GM23338 (cell line): Measurements from ENCODE around the gene UBASH3B. TPM values are rescaled to one million over a fixed set of nuclear protein-coding genes. Genes with fewer than 3 reads are reported as not detected.

Experiments
- ATAC-seq: fragments of 200-7000 bp; cut with Tn5 transposase; 3 replicates; pipeline ENCODE4 v1.9.1; 2020
- DNase-seq: peaks from one replicate; pipeline ENCODE4 v3.0.0-alpha.2; 2015; ENCODE audit warnings: low spot score
- H2AFZ ChIP-seq: fragments of 200-600 bp; sonication (generic); 2 replicates; pipeline ENCODE4 v1.8.0; 2016; ENCODE audit warnings: antibody characterized with exemption, mild to moderate bottlenecking, moderate library complexity
- H3F3A ChIP-seq: fragments of 200-600 bp; sonication (generic); replicated peaks from 2 replicates; pipeline ENCODE4 v1.8.0; 2017; ENCODE audit warnings: antibody characterized with exemption, mixed run types, low read depth
- H3K27ac ChIP-seq: fragments of 200-600 bp; sonication (generic); 2 replicates; pipeline ENCODE4 v1.6.1; 2016; ENCODE audit warnings: low read depth
- H3K27me3 ChIP-seq: fragments of 200-600 bp; sonication (generic); 2 replicates; pipeline ENCODE4 v1.8.0; 2016; ENCODE audit warnings: mild to moderate bottlenecking, mixed run types, moderate library complexity; ENCODE audit not compliant: insufficient read depth
- H3K36me3 ChIP-seq: fragments of 200-600 bp; sonication (generic); 2 replicates; pipeline ENCODE4 v1.8.0; 2016; ENCODE audit warnings: mild to moderate bottlenecking; ENCODE audit not compliant: insufficient read depth
- H3K4me1 ChIP-seq: fragments of 200-600 bp; sonication (generic); 2 replicates; pipeline ENCODE4 v1.8.0; 2016; ENCODE audit warnings: mild to moderate bottlenecking, moderate library complexity; ENCODE audit not compliant: insufficient read depth
- H3K4me2 ChIP-seq: fragments of 200-600 bp; sonication (generic); 2 replicates; pipeline ENCODE4 v1.7.1; 2017; ENCODE audit warnings: mixed run types
- H3K4me3 ChIP-seq: fragments of 200-600 bp; sonication (generic); 2 replicates; pipeline ENCODE4 v1.6.1; 2016; ENCODE audit warnings: mixed run types
- H3K79me2 ChIP-seq: fragments of 200-600 bp; sonication (generic); replicated peaks from 2 replicates; pipeline ENCODE4 v1.8.0; 2017; ENCODE audit warnings: mild to moderate bottlenecking; ENCODE audit not compliant: insufficient read depth
- H3K9me2 ChIP-seq: fragments of 200-600 bp; sonication (generic); 2 replicates; pipeline ENCODE4 v1.8.0; 2017; ENCODE audit not compliant: insufficient read depth
- H4K20me1 ChIP-seq: fragments of 200-600 bp; sonication (generic); replicated peaks from 2 replicates; pipeline ENCODE4 v1.8.0; 2017; ENCODE audit warnings: mild to moderate bottlenecking; ENCODE audit not compliant: insufficient read depth
- H3K27ac Mint-ChIP-seq: 2 replicates; pipeline ENCODE4 v1.8.0; 2020; ENCODE audit warnings: inconsistent platforms, mild to moderate bottlenecking, moderate library complexity, mixed read lengths
- H3K27me3 Mint-ChIP-seq: 3 replicates; pipeline ENCODE4 v1.8.0; 2022; ENCODE audit warnings: low read depth, mild to moderate bottlenecking, moderate library complexity, mixed read lengths, inconsistent platforms; ENCODE audit not compliant: insufficient read depth, poor library complexity
- H3K36me3 Mint-ChIP-seq: 3 replicates; pipeline ENCODE4 v1.8.0; 2021; ENCODE audit warnings: low read depth, mild to moderate bottlenecking, inconsistent platforms, moderate library complexity, mixed read lengths
- H3K4me1 Mint-ChIP-seq: 3 replicates; pipeline ENCODE4 v1.8.0; 2020; ENCODE audit warnings: mild to moderate bottlenecking, inconsistent platforms, mixed read lengths
- H3K4me3 Mint-ChIP-seq: 3 replicates; pipeline ENCODE4 v1.8.0; 2021; ENCODE audit warnings: moderate library complexity, mild to moderate bottlenecking, inconsistent platforms, mixed read lengths
- H3K9me3 Mint-ChIP-seq: 3 replicates; pipeline ENCODE4 v1.8.0; 2020; ENCODE audit warnings: moderate library complexity, mild to moderate bottlenecking, inconsistent platforms, mixed read lengths
- CREB1 ChIP-seq: fragments of 250-450 bp; sonication (Bioruptor Pico); IDR thresholded peaks from 2 replicates; pipeline ENCODE4 v1.5.0; 2020; ENCODE audit warnings: low read depth, mild to moderate bottlenecking, moderate library complexity
- ETS1 ChIP-seq: IDR thresholded peaks from 2 replicates; pipeline ENCODE4 v1.6.1; 2016; ENCODE audit warnings: antibody characterized with exemption
- EZH2 ChIP-seq: fragments of 200-600 bp; sonication (generic); IDR thresholded peaks from one replicate; pipeline ENCODE4 v1.8.0; 2017; ENCODE audit warnings: antibody characterized with exemption, mild to moderate bottlenecking, low read depth; ENCODE audit not compliant: unreplicated experiment
- POLR2AphosphoS5 ChIP-seq: IDR thresholded peaks from 2 replicates; pipeline ENCODE4 v1.6.1; 2016; ENCODE audit warnings: antibody characterized with exemption, low read depth
- REST ChIP-seq: IDR thresholded peaks from one replicate; pipeline ENCODE4 v1.6.1; 2018; ENCODE audit warnings: antibody characterized with exemption; ENCODE audit not compliant: unreplicated experiment
- ZNF114 ChIP-seq: fragments of 250-450 bp; sonication (Bioruptor Pico); IDR thresholded peaks from 2 replicates; pipeline ENCODE4 v1.5.0; 2020; ENCODE audit warnings: mild to moderate bottlenecking, moderate library complexity
- ZNF331 ChIP-seq: fragments of 250-450 bp; sonication (Bioruptor Pico); IDR thresholded peaks from 2 replicates; pipeline ENCODE4 v1.5.0; 2020; ENCODE audit warnings: low read depth, mild to moderate bottlenecking, moderate library complexity
- ZNF462 ChIP-seq: fragments of 250-450 bp; sonication (Bioruptor Pico); IDR thresholded peaks from 2 replicates; pipeline ENCODE4 v1.5.0; 2020; ENCODE audit warnings: mild to moderate bottlenecking, moderate library complexity
- polyA plus RNA-seq: library from polyadenylated mRNA; unstranded; fragments of >200 nt; fragmentation: Nextera tagmentation; extraction: Ambion mirVana; gene quantifications from 2 replicates; pipeline ENCODE4 v1.2.1, GENCODE V29; 2016
- total RNA-seq: library from RNA; depleted of rRNA; stranded (reverse); fragments of >200 nt; shearing (Covaris generic); gene quantifications from 2 replicates; pipeline ENCODE4 v1.2.3, GENCODE V29; 2014
- TF ChIP-seq, protein P1 (sequence below), 2 experiments: fragments of 200-600 bp in 1 of 2; sonication (generic) in 1 of 2; conservative IDR thresholded peaks; 2 replicates each; pipeline versions ENCODE4 v1.5.1 to v1.6.1; 2016 to 2017; ENCODE audit warnings: antibody characterized with exemption in 2 of 2, low read depth in 2 of 2, mild to moderate bottlenecking in 2 of 2, moderate library complexity in 1 of 2

Gene UBASH3B
- total and polyA plus RNA-seq, 2 experiments from 2014 or later, result 2.1 to 12.0 TPM

- TF ChIP-seq ETS1, result no peak
- TF ChIP-seq POLR2AphosphoS5, result no peak
- TF ChIP-seq ZNF114 (CRISPR knock-in tag), result no peak
- TF ChIP-seq, protein P1, sequence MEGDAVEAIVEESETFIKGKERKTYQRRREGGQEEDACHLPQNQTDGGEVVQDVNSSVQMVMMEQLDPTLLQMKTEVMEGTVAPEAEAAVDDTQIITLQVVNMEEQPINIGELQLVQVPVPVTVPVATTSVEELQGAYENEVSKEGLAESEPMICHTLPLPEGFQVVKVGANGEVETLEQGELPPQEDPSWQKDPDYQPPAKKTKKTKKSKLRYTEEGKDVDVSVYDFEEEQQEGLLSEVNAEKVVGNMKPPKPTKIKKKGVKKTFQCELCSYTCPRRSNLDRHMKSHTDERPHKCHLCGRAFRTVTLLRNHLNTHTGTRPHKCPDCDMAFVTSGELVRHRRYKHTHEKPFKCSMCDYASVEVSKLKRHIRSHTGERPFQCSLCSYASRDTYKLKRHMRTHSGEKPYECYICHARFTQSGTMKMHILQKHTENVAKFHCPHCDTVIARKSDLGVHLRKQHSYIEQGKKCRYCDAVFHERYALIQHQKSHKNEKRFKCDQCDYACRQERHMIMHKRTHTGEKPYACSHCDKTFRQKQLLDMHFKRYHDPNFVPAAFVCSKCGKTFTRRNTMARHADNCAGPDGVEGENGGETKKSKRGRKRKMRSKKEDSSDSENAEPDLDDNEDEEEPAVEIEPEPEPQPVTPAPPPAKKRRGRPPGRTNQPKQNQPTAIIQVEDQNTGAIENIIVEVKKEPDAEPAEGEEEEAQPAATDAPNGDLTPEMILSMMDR (conservative IDR thresholded peaks at IDR 0.05; ENCODE audit: low read depth in 2 of 2), result no peak
Measured at GRCh38 chr11:122833846-122834464, 178.4 kb downstream of the UBASH3B start (continued).

GRCh38 chr11:122836916-122837315 is 181.4 kb downstream of the UBASH3B start:
- no peaks in the 10 kb centered on the region for H4K20me1 ChIP-seq
- no peak overlapping the region for H3K4me3 Mint-ChIP-seq
- peaks cover 4% of the 10 kb centered on the region for H3K9me2 ChIP-seq
- H3K79me2 ChIP-seq, result no peaks in the 10 kb centered on the region
- H3F3A ChIP-seq, result no peaks in the 10 kb centered on the region
- peaks cover 10% of the 10 kb centered on the region for H3K27me3 Mint-ChIP-seq
- no peak overlapping the region for H3K4me2 ChIP-seq
- H3K4me3 ChIP-seq, result no peak overlapping the region
- peaks cover 16% of the 10 kb centered on the region for H3K4me1 ChIP-seq
- no peak overlapping the region for H3K27ac Mint-ChIP-seq
- H3K36me3 ChIP-seq, result no peaks in the 10 kb centered on the region; the same call in 1 of the 2 replicates
- H3K9me3 Mint-ChIP-seq, result no peaks in the 10 kb centered on the region
- H3K4me1 Mint-ChIP-seq, result peaks cover 15% of the 10 kb centered on the region
- no peaks in the 10 kb centered on the region for H3K27me3 ChIP-seq
- ATAC-seq (no peak), DNase-seq (no peak)
- H3K27ac ChIP-seq, result no peak overlapping the region
- no peaks in the 10 kb centered on the region for H3K36me3 Mint-ChIP-seq
- H2AFZ ChIP-seq, result no peak overlapping the region
- TF ChIP-seq REST (no peak), POLR2AphosphoS5 (no peak), CREB1 (CRISPR knock-in tag) (no peak), ZNF331 (no peak), EZH2 (no peak), ZNF114 (CRISPR knock-in tag) (no peak), ZNF462 (CRISPR knock-in tag) (no peak)
- TF ChIP-seq, protein P1 (conservative IDR thresholded peaks at IDR 0.05; ENCODE audit: low read depth in 2 of 2), result no peak
